GM23338 (cell line): Measurements from ENCODE around the gene ARHGAP32. TPM values are rescaled to one million over a fixed set of nuclear protein-coding genes. Genes with fewer than 3 reads are reported as not detected.

Experiments used
- ATAC-seq: fragments of 200-7000 bp; cut with Tn5 transposase; 3 replicates; pipeline ENCODE4 v1.9.1; 2020
- DNase-seq: peaks from one replicate; pipeline ENCODE4 v3.0.0-alpha.2; 2015; ENCODE audit warnings: low spot score
- H2AFZ ChIP-seq: fragments of 200-600 bp; sonication (generic); 2 replicates; pipeline ENCODE4 v1.8.0; 2016; ENCODE audit warnings: antibody characterized with exemption, mild to moderate bottlenecking, moderate library complexity
- H3F3A ChIP-seq: fragments of 200-600 bp; sonication (generic); replicated peaks from 2 replicates; pipeline ENCODE4 v1.8.0; 2017; ENCODE audit warnings: antibody characterized with exemption, mixed run types, low read depth
- H3K27ac ChIP-seq: fragments of 200-600 bp; sonication (generic); 2 replicates; pipeline ENCODE4 v1.6.1; 2016; ENCODE audit warnings: low read depth
- H3K27me3 ChIP-seq: fragments of 200-600 bp; sonication (generic); 2 replicates; pipeline ENCODE4 v1.8.0; 2016; ENCODE audit warnings: mild to moderate bottlenecking, mixed run types, moderate library complexity; ENCODE audit not compliant: insufficient read depth
- H3K36me3 ChIP-seq: fragments of 200-600 bp; sonication (generic); 2 replicates; pipeline ENCODE4 v1.8.0; 2016; ENCODE audit warnings: mild to moderate bottlenecking; ENCODE audit not compliant: insufficient read depth
- H3K4me1 ChIP-seq: fragments of 200-600 bp; sonication (generic); 2 replicates; pipeline ENCODE4 v1.8.0; 2016; ENCODE audit warnings: mild to moderate bottlenecking, moderate library complexity; ENCODE audit not compliant: insufficient read depth
- H3K4me2 ChIP-seq: fragments of 200-600 bp; sonication (generic); 2 replicates; pipeline ENCODE4 v1.7.1; 2017; ENCODE audit warnings: mixed run types
- H3K4me3 ChIP-seq: fragments of 200-600 bp; sonication (generic); 2 replicates; pipeline ENCODE4 v1.6.1; 2016; ENCODE audit warnings: mixed run types
- H3K79me2 ChIP-seq: fragments of 200-600 bp; sonication (generic); replicated peaks from 2 replicates; pipeline ENCODE4 v1.8.0; 2017; ENCODE audit warnings: mild to moderate bottlenecking; ENCODE audit not compliant: insufficient read depth
- H3K9me2 ChIP-seq: fragments of 200-600 bp; sonication (generic); 2 replicates; pipeline ENCODE4 v1.8.0; 2017; ENCODE audit not compliant: insufficient read depth
- H4K20me1 ChIP-seq: fragments of 200-600 bp; sonication (generic); replicated peaks from 2 replicates; pipeline ENCODE4 v1.8.0; 2017; ENCODE audit warnings: mild to moderate bottlenecking; ENCODE audit not compliant: insufficient read depth
- H3K27ac Mint-ChIP-seq: 2 replicates; pipeline ENCODE4 v1.8.0; 2020; ENCODE audit warnings: inconsistent platforms, mild to moderate bottlenecking, moderate library complexity, mixed read lengths
- H3K27me3 Mint-ChIP-seq: 3 replicates; pipeline ENCODE4 v1.8.0; 2022; ENCODE audit warnings: low read depth, mild to moderate bottlenecking, moderate library complexity, mixed read lengths, inconsistent platforms; ENCODE audit not compliant: insufficient read depth, poor library complexity
- H3K36me3 Mint-ChIP-seq: 3 replicates; pipeline ENCODE4 v1.8.0; 2021; ENCODE audit warnings: low read depth, mild to moderate bottlenecking, inconsistent platforms, moderate library complexity, mixed read lengths
- H3K4me1 Mint-ChIP-seq: 3 replicates; pipeline ENCODE4 v1.8.0; 2020; ENCODE audit warnings: mild to moderate bottlenecking, inconsistent platforms, mixed read lengths
- H3K4me3 Mint-ChIP-seq: 3 replicates; pipeline ENCODE4 v1.8.0; 2021; ENCODE audit warnings: moderate library complexity, mild to moderate bottlenecking, inconsistent platforms, mixed read lengths
- H3K9me3 Mint-ChIP-seq: 3 replicates; pipeline ENCODE4 v1.8.0; 2020; ENCODE audit warnings: moderate library complexity, mild to moderate bottlenecking, inconsistent platforms, mixed read lengths
- CREB1 ChIP-seq: fragments of 250-450 bp; sonication (Bioruptor Pico); IDR thresholded peaks from 2 replicates; pipeline ENCODE4 v1.5.0; 2020; ENCODE audit warnings: low read depth, mild to moderate bottlenecking, moderate library complexity
- EZH2 ChIP-seq: fragments of 200-600 bp; sonication (generic); IDR thresholded peaks from one replicate; pipeline ENCODE4 v1.8.0; 2017; ENCODE audit warnings: antibody characterized with exemption, mild to moderate bottlenecking, low read depth; ENCODE audit not compliant: unreplicated experiment
- EZH2phosphoT487 ChIP-seq: fragments of 200-600 bp; sonication (generic); IDR thresholded peaks from one replicate; pipeline ENCODE4 v1.8.1; 2018; ENCODE audit warnings: antibody characterized with exemption; ENCODE audit not compliant: unreplicated experiment
- NANOG ChIP-seq: IDR thresholded peaks from 2 replicates; pipeline ENCODE4 v1.6.1; 2016; ENCODE audit warnings: antibody characterized with exemption, borderline replicate concordance
- POLR2AphosphoS5 ChIP-seq: IDR thresholded peaks from 2 replicates; pipeline ENCODE4 v1.6.1; 2016; ENCODE audit warnings: antibody characterized with exemption, low read depth
- STAT1 ChIP-seq: IDR thresholded peaks from one replicate; pipeline ENCODE4 v1.6.1; 2016; ENCODE audit warnings: antibody characterized with exemption; ENCODE audit not compliant: unreplicated experiment
- ZNF114 ChIP-seq: fragments of 250-450 bp; sonication (Bioruptor Pico); IDR thresholded peaks from 2 replicates; pipeline ENCODE4 v1.5.0; 2020; ENCODE audit warnings: mild to moderate bottlenecking, moderate library complexity
- ZNF331 ChIP-seq: fragments of 250-450 bp; sonication (Bioruptor Pico); IDR thresholded peaks from 2 replicates; pipeline ENCODE4 v1.5.0; 2020; ENCODE audit warnings: low read depth, mild to moderate bottlenecking, moderate library complexity
- polyA plus RNA-seq: library from polyadenylated mRNA; unstranded; fragments of >200 nt; fragmentation: Nextera tagmentation; extraction: Ambion mirVana; gene quantifications from 2 replicates; pipeline ENCODE4 v1.2.1, GENCODE V29; 2016
- total RNA-seq: library from RNA; depleted of rRNA; stranded (reverse); fragments of >200 nt; shearing (Covaris generic); gene quantifications from 2 replicates; pipeline ENCODE4 v1.2.3, GENCODE V29; 2014
- TF ChIP-seq, protein P1 (sequence below), 2 experiments: fragments of 200-600 bp in 1 of 2; sonication (generic) in 1 of 2; conservative IDR thresholded peaks; 2 replicates each; pipeline versions ENCODE4 v1.5.1 to v1.6.1; 2016 to 2017; ENCODE audit warnings: antibody characterized with exemption in 2 of 2, low read depth in 2 of 2, mild to moderate bottlenecking in 2 of 2, moderate library complexity in 1 of 2
- TF ChIP-seq, protein P2 (sequence below): IDR thresholded peaks from 2 replicates; pipeline ENCODE4 v1.6.1; 2016; ENCODE audit warnings: antibody characterized with exemption
- TF ChIP-seq, protein P3 (sequence below): IDR thresholded peaks from one replicate; pipeline ENCODE4 v1.6.1; 2018; ENCODE audit warnings: antibody characterized with exemption; ENCODE audit not compliant: unreplicated experiment

Gene ARHGAP32
- total and polyA plus RNA-seq, 2 experiments from 2014 or later: 3.9 to 17.2 TPM

DNA sequence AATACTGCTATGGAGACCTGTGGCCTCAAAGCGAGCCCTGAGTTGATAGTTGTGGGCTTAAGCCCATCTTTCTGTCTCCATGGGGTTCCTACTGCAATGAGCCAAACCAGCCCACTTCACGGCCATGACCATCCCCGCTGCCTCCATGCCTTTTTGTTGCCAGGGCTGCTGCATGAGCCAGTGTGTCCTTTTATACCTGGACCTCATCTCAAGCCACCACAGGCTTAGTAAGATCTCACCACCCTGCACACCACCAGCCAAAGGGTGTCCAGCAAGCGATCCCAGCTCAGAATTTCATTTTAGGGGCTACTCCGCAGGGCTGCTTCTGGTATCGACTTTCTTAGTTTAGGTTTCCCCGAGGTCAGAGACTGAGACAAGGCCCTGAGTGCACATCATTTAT lies 257.8 kb downstream of the ARHGAP32 start:
- H3K27ac ChIP-seq: no peak overlapping the region
- H3K4me1 ChIP-seq: peaks cover 16% of the 10 kb centered on the region
- Mint-ChIP-seq H3K27ac (no peak overlapping the region), H3K9me3 (no peaks in the 10 kb centered on the region; the same call in 2 of the 3 replicates), H3K27me3 (peaks cover 30% of the 10 kb centered on the region), H3K4me1 (peaks cover 32% of the 10 kb centered on the region), H3K36me3 (no peaks in the 10 kb centered on the region), H3K4me3 (no peak overlapping the region)
- TF ChIP-seq NANOG (no peak), EZH2 (no peak), EZH2phosphoT487 (no peak), ZNF331 (no peak), CREB1 (CRISPR knock-in tag) (no peak)
- TF ChIP-seq, protein P1, sequence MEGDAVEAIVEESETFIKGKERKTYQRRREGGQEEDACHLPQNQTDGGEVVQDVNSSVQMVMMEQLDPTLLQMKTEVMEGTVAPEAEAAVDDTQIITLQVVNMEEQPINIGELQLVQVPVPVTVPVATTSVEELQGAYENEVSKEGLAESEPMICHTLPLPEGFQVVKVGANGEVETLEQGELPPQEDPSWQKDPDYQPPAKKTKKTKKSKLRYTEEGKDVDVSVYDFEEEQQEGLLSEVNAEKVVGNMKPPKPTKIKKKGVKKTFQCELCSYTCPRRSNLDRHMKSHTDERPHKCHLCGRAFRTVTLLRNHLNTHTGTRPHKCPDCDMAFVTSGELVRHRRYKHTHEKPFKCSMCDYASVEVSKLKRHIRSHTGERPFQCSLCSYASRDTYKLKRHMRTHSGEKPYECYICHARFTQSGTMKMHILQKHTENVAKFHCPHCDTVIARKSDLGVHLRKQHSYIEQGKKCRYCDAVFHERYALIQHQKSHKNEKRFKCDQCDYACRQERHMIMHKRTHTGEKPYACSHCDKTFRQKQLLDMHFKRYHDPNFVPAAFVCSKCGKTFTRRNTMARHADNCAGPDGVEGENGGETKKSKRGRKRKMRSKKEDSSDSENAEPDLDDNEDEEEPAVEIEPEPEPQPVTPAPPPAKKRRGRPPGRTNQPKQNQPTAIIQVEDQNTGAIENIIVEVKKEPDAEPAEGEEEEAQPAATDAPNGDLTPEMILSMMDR (conservative IDR thresholded peaks at IDR 0.05; ENCODE audit: low read depth in 2 of 2): no peak
- TF ChIP-seq, protein P2, sequence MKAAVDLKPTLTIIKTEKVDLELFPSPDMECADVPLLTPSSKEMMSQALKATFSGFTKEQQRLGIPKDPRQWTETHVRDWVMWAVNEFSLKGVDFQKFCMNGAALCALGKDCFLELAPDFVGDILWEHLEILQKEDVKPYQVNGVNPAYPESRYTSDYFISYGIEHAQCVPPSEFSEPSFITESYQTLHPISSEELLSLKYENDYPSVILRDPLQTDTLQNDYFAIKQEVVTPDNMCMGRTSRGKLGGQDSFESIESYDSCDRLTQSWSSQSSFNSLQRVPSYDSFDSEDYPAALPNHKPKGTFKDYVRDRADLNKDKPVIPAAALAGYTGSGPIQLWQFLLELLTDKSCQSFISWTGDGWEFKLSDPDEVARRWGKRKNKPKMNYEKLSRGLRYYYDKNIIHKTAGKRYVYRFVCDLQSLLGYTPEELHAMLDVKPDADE: no peak
- no peaks in the 10 kb centered on the region for H3K79me2 ChIP-seq
- H3K4me3 ChIP-seq: no peak overlapping the region
- ATAC-seq: no peak
- no peak for DNase-seq
- H4K20me1 ChIP-seq: no peaks in the 10 kb centered on the region
- no peak overlapping the region for H2AFZ ChIP-seq
- H3K27me3 ChIP-seq: peaks cover 17% of the 10 kb centered on the region; the same call in 1 of the 2 replicates
- H3F3A ChIP-seq: no peaks in the 10 kb centered on the region
- no peaks in the 10 kb centered on the region for H3K36me3 ChIP-seq
- no peak overlapping the region for H3K4me2 ChIP-seq
- no peaks in the 10 kb centered on the region for H3K9me2 ChIP-seq

DNA sequence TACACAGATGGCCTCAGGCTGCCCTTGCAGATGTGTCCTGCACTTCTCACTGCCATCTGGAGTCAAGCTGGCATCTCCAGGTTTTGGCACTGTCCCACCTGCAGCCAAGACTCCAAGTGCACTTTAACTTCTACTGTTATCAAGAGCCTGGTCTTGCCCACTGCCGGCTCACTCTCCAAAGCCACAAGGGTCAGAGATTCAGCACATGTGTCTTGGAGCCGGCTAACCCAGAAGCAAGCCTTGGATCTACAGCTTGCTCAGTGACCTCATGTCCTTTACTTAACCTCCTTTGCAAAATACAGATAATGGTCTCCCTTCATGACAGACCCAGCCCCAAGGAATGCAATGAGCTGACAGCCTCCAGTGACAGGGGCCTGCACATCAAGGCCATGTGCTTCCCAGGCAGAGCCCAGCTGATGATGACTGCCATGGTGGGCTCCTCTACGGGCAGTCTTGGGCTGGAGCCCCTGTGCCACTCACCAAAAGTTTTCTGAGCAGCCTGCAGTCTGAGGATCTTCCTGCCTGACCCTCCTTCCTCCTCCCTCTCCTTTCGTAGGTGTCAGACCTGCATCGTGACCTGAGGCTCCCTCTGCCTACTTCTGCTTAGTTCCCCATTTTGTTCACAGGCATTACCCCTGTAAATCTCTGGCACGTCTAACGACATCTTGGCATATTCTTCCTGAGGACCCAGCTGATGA lies 258.5 kb downstream of the ARHGAP32 start:
- Histone ChIP-seq H3K4me3 (no peak overlapping the region), H3K36me3 (no peaks in the 10 kb centered on the region), H3K4me2 (no peak overlapping the region), H3K4me1 (peaks cover 18% of the 10 kb centered on the region), H2AFZ (no peak overlapping the region), H3F3A (no peaks in the 10 kb centered on the region), H3K27ac (no peak overlapping the region), H3K79me2 (no peaks in the 10 kb centered on the region), H3K9me2 (no peaks in the 10 kb centered on the region), H3K27me3 (peaks cover 21% of the 10 kb centered on the region; the same call in 1 of the 2 replicates), H4K20me1 (no peaks in the 10 kb centered on the region)
- peaks cover 35% of the 10 kb centered on the region for H3K4me1 Mint-ChIP-seq
- H3K36me3 Mint-ChIP-seq: no peaks in the 10 kb centered on the region
- ATAC-seq (no peak), DNase-seq (no peak)
- no peaks in the 10 kb centered on the region; the same call in 2 of the 3 replicates for H3K9me3 Mint-ChIP-seq
- H3K27me3 Mint-ChIP-seq: peaks cover 34% of the 10 kb centered on the region
- H3K27ac Mint-ChIP-seq: no peak overlapping the region
- no peak overlapping the region for H3K4me3 Mint-ChIP-seq
- TF ChIP-seq, protein P3, sequence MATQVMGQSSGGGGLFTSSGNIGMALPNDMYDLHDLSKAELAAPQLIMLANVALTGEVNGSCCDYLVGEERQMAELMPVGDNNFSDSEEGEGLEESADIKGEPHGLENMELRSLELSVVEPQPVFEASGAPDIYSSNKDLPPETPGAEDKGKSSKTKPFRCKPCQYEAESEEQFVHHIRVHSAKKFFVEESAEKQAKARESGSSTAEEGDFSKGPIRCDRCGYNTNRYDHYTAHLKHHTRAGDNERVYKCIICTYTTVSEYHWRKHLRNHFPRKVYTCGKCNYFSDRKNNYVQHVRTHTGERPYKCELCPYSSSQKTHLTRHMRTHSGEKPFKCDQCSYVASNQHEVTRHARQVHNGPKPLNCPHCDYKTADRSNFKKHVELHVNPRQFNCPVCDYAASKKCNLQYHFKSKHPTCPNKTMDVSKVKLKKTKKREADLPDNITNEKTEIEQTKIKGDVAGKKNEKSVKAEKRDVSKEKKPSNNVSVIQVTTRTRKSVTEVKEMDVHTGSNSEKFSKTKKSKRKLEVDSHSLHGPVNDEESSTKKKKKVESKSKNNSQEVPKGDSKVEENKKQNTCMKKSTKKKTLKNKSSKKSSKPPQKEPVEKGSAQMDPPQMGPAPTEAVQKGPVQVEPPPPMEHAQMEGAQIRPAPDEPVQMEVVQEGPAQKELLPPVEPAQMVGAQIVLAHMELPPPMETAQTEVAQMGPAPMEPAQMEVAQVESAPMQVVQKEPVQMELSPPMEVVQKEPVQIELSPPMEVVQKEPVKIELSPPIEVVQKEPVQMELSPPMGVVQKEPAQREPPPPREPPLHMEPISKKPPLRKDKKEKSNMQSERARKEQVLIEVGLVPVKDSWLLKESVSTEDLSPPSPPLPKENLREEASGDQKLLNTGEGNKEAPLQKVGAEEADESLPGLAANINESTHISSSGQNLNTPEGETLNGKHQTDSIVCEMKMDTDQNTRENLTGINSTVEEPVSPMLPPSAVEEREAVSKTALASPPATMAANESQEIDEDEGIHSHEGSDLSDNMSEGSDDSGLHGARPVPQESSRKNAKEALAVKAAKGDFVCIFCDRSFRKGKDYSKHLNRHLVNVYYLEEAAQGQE: no peak
- TF ChIP-seq ZNF331 (no peak), EZH2phosphoT487 (no peak), POLR2AphosphoS5 (no peak), ZNF114 (no peak), CREB1 (CRISPR knock-in tag) (no peak), STAT1 (no peak)
- TF ChIP-seq, protein P2: no peak
